Brain microvascular endothelial cell (primary cell): Measurements from ENCODE around the gene CPM.

Experiments
- DNase-seq: peaks from one replicate; pipeline ENCODE4 v3.0.0-alpha.2; 2020
- H3K27ac ChIP-seq: fragments of 250-450 bp; sonication (Bioruptor Pico); 2 replicates; pipeline ENCODE4 v1.5.1; 2020; ENCODE audit warnings: mild to moderate bottlenecking, moderate library complexity
- H3K27me3 ChIP-seq: fragments of 250-450 bp; sonication (Bioruptor Pico); replicated peaks from 2 replicates; pipeline ENCODE4 v1.5.1; 2020; ENCODE audit warnings: mild to moderate bottlenecking
- H3K36me3 ChIP-seq: fragments of 250-450 bp; sonication (Bioruptor Pico); replicated peaks from 2 replicates; pipeline ENCODE4 v1.5.1; 2020; ENCODE audit warnings: mild to moderate bottlenecking
- H3K4me3 ChIP-seq: 2 replicates; pipeline ENCODE4 v1.5.1; 2011; ENCODE audit warnings: low read depth, mild to moderate bottlenecking, control low read depth, low read length, moderate library complexity
- in situ Hi-C: cut with HindIII; loops from 2 replicates; pipeline ENCODE4 v1.10.0; 2017; ENCODE audit warnings: low sequenced_read_pairs, low pct_ligation_motif_present
- TF ChIP-seq, protein P1 (sequence below): IDR thresholded peaks from 2 replicates; pipeline ENCODE4 v1.5.1; 2011; ENCODE audit warnings: low read depth, mild to moderate bottlenecking, moderate library complexity, low read length, control low read depth, inconsistent platforms; ENCODE audit errors: missing control alignments

Gene CPM

DNA sequence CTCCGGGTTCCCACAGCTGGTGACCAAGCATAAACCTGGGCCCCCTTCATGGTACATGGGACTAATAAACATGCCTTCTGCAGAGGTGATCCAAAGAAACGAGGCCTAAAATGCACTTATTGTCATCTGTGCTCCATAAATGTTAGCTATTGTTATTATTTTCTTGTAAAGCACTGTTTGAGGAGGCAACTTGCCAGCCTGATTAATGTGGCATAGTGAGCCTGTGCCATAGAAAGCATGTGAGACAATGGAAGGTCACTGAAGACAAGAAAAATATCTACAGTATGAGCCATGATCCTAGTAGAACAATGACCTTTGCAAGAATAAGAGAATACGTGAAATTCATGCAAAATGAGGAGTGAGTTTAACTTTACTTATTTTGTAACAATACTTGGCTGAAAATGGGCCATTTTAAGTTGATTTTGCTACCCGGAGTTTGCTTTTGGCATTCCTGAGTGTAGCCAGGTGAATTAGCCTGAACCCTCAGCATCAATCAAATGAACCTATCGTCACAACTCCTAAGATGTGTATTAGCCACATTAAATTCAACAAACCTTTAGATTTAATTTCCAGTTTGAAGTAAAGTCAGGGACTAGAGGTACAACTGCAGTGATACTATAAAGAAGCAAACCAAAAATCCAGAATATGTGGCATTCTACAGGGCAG lies 52.2 kb downstream of the CPM start:
- TF ChIP-seq, protein P1, sequence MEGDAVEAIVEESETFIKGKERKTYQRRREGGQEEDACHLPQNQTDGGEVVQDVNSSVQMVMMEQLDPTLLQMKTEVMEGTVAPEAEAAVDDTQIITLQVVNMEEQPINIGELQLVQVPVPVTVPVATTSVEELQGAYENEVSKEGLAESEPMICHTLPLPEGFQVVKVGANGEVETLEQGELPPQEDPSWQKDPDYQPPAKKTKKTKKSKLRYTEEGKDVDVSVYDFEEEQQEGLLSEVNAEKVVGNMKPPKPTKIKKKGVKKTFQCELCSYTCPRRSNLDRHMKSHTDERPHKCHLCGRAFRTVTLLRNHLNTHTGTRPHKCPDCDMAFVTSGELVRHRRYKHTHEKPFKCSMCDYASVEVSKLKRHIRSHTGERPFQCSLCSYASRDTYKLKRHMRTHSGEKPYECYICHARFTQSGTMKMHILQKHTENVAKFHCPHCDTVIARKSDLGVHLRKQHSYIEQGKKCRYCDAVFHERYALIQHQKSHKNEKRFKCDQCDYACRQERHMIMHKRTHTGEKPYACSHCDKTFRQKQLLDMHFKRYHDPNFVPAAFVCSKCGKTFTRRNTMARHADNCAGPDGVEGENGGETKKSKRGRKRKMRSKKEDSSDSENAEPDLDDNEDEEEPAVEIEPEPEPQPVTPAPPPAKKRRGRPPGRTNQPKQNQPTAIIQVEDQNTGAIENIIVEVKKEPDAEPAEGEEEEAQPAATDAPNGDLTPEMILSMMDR, result no peak
- H3K36me3 ChIP-seq, result no peaks in the 10 kb centered on the region
- H3K27me3 ChIP-seq, result no peaks in the 10 kb centered on the region
- no peak for DNase-seq
- in situ Hi-C loops, result no loop called here
- no peak overlapping the region for H3K4me3 ChIP-seq
- no peak overlapping the region for H3K27ac ChIP-seq

DNA sequence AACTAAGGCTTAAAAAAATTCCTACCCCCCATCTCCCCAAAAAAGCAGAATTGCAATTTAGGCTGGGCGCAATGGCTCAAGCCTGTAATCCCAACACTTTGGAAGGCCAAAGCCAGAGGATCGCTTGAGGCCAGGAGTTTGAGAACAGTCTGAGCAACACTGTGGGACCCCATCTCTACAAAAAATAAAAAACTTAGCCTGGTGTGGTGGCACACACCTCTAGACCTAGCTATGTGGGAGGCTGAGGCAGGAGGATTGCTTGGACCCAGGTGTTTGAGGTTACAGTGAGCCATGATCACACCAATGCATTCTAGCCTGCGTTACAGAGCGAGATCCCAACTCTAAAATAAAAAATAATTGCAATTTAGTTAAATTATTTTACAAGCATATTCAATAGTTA lies 54.1 kb downstream of the CPM start:
- no peak overlapping the region for H3K27ac ChIP-seq
- DNase-seq, result no peak
- in situ Hi-C loops, result no loop called here
- H3K36me3 ChIP-seq, result no peaks in the 10 kb centered on the region
- H3K4me3 ChIP-seq, result no peak overlapping the region
- no peaks in the 10 kb centered on the region for H3K27me3 ChIP-seq
- TF ChIP-seq, protein P1, result no peak

DNA sequence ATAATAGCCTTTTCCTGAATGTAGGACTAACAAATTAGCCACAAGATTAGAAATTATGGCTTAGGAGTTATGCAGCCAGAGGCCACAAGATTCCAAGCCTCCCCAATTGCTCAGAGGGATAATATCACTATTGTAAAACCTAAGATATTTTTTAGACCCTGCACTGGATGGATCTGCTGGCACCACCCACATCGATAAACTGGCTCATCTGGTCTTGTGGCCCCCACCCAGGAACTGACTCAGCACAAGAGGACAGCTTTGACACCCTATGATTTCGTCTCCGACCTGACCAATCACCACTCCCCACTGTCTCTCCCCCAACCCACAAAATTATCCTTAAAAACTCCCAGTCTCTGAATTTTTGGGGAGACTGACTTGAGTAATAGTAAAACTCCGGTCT lies 54.7 kb downstream of the CPM start:
- Histone ChIP-seq H3K4me3 (no peak overlapping the region), H3K36me3 (no peaks in the 10 kb centered on the region), H3K27ac (no peak overlapping the region), H3K27me3 (no peaks in the 10 kb centered on the region)
- in situ Hi-C loops, result no loop called here
- TF ChIP-seq, protein P1, result no peak
- no peak for DNase-seq

DNA sequence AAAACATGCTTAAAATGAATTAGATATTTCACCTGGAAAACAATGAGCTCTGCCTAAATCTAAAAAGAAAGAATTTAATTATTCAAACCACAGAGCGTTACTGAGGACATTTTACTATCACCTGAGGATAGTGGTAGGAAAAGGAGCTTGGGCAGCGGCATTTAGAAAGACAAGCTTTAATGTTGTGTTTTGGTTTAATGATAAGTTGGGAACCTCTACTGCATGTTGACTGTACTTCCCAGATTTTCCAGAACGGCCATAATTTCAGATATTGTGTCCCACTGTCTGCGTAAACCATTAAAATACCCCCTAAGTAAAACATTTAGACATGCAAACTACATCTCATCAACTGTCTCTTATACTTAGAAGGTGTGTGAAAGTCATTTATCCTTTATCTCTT lies 55.4 kb downstream of the CPM start:
- no peak overlapping the region for H3K27ac ChIP-seq
- H3K27me3 ChIP-seq, result no peaks in the 10 kb centered on the region
- DNase-seq, result no peak
- in situ Hi-C loops, result no loop called here
- H3K36me3 ChIP-seq, result no peaks in the 10 kb centered on the region
- H3K4me3 ChIP-seq, result no peak overlapping the region
- TF ChIP-seq, protein P1, result no peak

DNA sequence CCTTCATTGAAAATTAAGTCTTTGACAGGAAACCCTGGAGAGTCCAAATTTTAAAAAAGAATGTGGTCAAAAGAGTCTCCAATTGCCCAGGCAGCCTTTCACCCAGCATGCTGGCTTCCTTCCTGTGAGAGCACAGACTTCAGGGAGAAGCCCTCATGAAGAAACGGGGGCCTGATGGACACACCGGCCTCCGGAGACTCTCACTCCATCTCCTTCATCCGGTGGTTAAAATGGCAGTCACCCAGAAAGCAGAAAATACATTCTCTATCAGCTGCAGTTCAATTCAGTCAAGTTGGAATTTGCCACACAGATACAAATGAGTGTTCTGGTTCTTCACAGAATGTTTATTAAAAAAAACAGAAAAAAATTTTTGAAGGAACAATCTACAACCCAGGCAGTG lies 56.5 kb downstream of the CPM start:
- TF ChIP-seq, protein P1, result no peak
- no peaks in the 10 kb centered on the region for H3K27me3 ChIP-seq
- in situ Hi-C loops, result no loop called here
- no peak for DNase-seq
- no peak overlapping the region for H3K4me3 ChIP-seq
- H3K27ac ChIP-seq, result no peak overlapping the region
- no peaks in the 10 kb centered on the region for H3K36me3 ChIP-seq

DNA sequence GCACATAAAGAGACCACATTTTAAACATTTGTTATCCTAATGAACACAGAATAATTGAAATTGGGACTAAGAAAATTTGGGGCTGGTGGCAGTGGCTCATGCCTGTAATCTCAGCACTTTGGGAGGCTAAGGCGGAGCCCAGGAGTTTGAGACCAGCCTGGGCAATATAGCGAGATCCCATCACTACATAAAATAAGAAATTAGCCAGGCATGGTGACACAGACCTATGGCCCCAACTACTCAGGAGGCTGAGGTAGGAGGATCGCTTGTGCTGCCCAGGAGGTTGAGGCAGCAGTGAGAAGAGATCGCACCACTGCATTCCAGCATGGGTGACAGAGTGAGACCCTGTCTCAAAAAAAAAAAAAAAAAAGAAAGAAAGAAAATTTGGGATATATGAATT lies 59.7 kb downstream of the CPM start:
- no peak overlapping the region for H3K4me3 ChIP-seq
- no peaks in the 10 kb centered on the region for H3K27me3 ChIP-seq
- no peak overlapping the region for H3K27ac ChIP-seq
- in situ Hi-C loops, result loop anchor here (25.0 kb wide), 2 partner anchors 189 to 389 kb away; no protein-coding TSS in a partner anchor
- DNase-seq, result no peak
- TF ChIP-seq, protein P1, result no peak
- H3K36me3 ChIP-seq, result no peaks in the 10 kb centered on the region
